Activated T-cell treated with anti-CD3 and anti-CD28 coated beads for 1 hour (primary cell): ENCODE measurements around the gene SLC51B.
"Not testable (repeated sequence)": the region's sequence is repeated elsewhere in the genome, so short reads cannot be mapped to it uniquely, and the experiment has no call there.

Experiments
- DNase-seq: peaks from one replicate; pipeline ENCODE4 v3.0.0-alpha.2; 2020; ENCODE audit warnings: low read depth

SLC51B gene

GRCh38 chr15:65084500-65085206 is 39.5 kb downstream of the SLC51B start:
- DNase-seq = no peak

- DNase-seq = no peak
Observed at GRCh38 chr15:65085207-65085753, 40.1 kb downstream of the SLC51B start.

GRCh38 chr15:65085990-65086679 is 40.9 kb downstream of the SLC51B start:
- no peak for DNase-seq

- DNase-seq = no peak
Observed at GRCh38 chr15:65086680-65087111, 41.5 kb downstream of the SLC51B start.

- no peak for DNase-seq
Observed at GRCh38 chr15:65087411-65087810, 42.2 kb downstream of the SLC51B start.

- no peak for DNase-seq
Observed at GRCh38 chr15:65087873-65088642, 42.9 kb downstream of the SLC51B start.

GRCh38 chr15:65088643-65089021 is 43.4 kb downstream of the SLC51B start:
- no peak for DNase-seq

- no peak for DNase-seq
Observed at GRCh38 chr15:65089206-65089824, 44.1 kb downstream of the SLC51B start.

GRCh38 chr15:65091946-65092770 is 47.0 kb downstream of the SLC51B start:
- no peak for DNase-seq

- DNase-seq = no peak
Observed at GRCh38 chr15:65092911-65093792, 48.0 kb downstream of the SLC51B start.

GRCh38 chr15:65093793-65094170 is 48.6 kb downstream of the SLC51B start:
- DNase-seq = not testable (repeated sequence)

GRCh38 chr15:65094294-65094995 is 49.3 kb downstream of the SLC51B start:
- no peak for DNase-seq

GRCh38 chr15:65095011-65095746 is 50.0 kb downstream of the SLC51B start:
- DNase-seq = no peak

- DNase-seq = no peak
Observed at GRCh38 chr15:65095747-65096104, 50.5 kb downstream of the SLC51B start.

- no peak for DNase-seq
Observed at GRCh38 chr15:65096481-65097385, 51.5 kb downstream of the SLC51B start.

- no peak for DNase-seq
Observed at GRCh38 chr15:65097651-65098263, 52.6 kb downstream of the SLC51B start.

- DNase-seq = no peak
Observed at GRCh38 chr15:65099336-65099735, 54.1 kb downstream of the SLC51B start.
